ENCODE results near the gene SPATS2. TPM values are rescaled to one million over a fixed set of nuclear protein-coding genes. Genes with fewer than 3 reads are reported as not detected.

The SPATS2 gene
- total RNA-seq, 2 experiments from 2014 or later: 6.1 to 6.4 TPM

DNA sequence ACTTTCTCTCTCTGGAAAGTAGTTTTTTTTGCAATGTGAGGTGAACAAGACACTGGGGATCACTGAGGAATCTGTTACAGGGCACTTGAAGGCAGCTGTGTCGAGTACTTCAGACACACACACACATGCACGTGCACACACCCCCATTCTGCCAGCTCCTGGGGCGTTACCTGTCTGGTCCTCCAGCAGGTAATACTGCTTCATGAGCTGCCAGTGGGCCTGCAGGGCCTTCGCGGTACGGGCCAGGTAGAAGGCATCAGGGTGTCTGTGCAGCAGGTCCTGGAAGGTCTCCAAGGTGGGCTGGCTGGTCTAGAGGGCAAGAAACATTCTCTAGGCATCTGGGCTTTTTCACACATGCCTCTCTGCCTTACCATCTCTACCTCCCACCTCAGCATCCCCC is 195.6 kb downstream of the SPATS2 start:
- no peaks in the 10 kb centered on the region for H3K9me3 Mint-ChIP-seq
- peaks cover 77% of the 10 kb centered on the region for H3K36me3 Mint-ChIP-seq (ENCODE audit: low read depth)
- peaks cover 49% of the 10 kb centered on the region for H3K4me1 Mint-ChIP-seq (ENCODE audit: low read depth)
- no peaks in the 10 kb centered on the region for H3K27me3 Mint-ChIP-seq
- ATAC-seq (ENCODE audit: poor library complexity): no peak
- no peak for DNase-seq
- TF ChIP-seq, protein P1, sequence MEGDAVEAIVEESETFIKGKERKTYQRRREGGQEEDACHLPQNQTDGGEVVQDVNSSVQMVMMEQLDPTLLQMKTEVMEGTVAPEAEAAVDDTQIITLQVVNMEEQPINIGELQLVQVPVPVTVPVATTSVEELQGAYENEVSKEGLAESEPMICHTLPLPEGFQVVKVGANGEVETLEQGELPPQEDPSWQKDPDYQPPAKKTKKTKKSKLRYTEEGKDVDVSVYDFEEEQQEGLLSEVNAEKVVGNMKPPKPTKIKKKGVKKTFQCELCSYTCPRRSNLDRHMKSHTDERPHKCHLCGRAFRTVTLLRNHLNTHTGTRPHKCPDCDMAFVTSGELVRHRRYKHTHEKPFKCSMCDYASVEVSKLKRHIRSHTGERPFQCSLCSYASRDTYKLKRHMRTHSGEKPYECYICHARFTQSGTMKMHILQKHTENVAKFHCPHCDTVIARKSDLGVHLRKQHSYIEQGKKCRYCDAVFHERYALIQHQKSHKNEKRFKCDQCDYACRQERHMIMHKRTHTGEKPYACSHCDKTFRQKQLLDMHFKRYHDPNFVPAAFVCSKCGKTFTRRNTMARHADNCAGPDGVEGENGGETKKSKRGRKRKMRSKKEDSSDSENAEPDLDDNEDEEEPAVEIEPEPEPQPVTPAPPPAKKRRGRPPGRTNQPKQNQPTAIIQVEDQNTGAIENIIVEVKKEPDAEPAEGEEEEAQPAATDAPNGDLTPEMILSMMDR (IDR thresholded peaks at IDR 0.05): no peak
- no peak overlapping the region for H3K27ac ChIP-seq (ENCODE audit: low read depth in 1 of 2, low read length in 2 of 2)
- H3K27ac Mint-ChIP-seq: no peak overlapping the region
- H3K4me3 Mint-ChIP-seq: peak overlapping the region; percentile 5
- no peaks in the 10 kb centered on the region for H3K9me3 ChIP-seq (ENCODE audit: control insufficient read depth in 1 of 2, insufficient read depth in 1 of 2, low read length in 2 of 2)
- ChIA-PET CTCF (interaction anchor here (1.0 kb wide), 1 partner anchor 61 kb away, joined by 3 read pairs; the partner anchor contains the start of gene PRPF40B), POLR2A (interaction anchor here (0.9 to 1.2 kb wide), 2 partner anchors 8 to 196 kb away, joined by 3 to 4 read pairs; partner anchors contain the start of gene SPATS2)
- peaks cover 38% of the 10 kb centered on the region for H3K4me1 ChIP-seq (ENCODE audit: insufficient read depth, low read length)
- no peak overlapping the region for H3K4me3 ChIP-seq (ENCODE audit: low read length)
- H3K36me3 ChIP-seq (ENCODE audit: insufficient read depth, low read length): peaks cover 79% of the 10 kb centered on the region
- intact Hi-C loops (cut with DNase I, micrococcal nuclease): no loop called here
- no peaks in the 10 kb centered on the region for H3K27me3 ChIP-seq (ENCODE audit: control insufficient read depth in 1 of 2, insufficient read depth in 2 of 2, low read length in 2 of 2)

DNA sequence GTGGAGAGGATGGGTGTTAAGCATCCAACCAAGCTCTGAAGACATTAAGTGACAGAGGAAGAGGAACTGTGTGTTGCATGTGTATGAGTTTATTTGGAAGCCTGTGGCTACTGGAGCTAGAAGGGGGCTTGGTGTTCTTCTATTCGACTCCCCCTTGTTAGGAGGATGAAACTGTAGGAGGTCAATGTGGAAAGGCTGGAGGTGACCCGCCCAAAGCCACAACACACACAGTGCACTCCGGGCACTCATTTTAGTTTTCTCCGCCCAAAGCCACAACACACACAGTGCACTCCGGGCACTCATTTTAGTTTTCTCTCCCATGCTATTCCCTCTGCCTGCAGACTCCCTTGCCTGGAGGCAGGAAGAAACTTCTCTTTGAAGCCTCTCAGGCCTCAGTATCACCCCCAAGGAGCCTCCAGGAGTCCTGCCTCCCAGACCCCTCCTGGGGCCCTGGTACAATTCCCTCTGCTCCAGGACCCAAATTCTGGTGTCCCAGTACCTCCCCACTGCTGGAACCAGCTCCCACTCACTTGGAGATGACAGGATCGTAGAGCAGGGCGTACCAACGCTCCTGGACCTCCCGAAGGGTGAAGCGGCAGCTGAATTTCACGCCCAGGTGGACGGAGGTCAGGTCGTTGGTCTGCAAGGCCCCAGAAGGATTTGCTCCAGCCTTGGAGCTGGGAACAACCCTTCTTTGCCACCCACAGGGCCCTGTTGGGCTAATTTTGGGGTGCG is 196.9 kb downstream of the SPATS2 start:
- CTCF ChIA-PET: no interaction called here
- Mint-ChIP-seq H3K36me3 (ENCODE audit: low read depth) (peaks cover 78% of the 10 kb centered on the region), H3K27me3 (no peaks in the 10 kb centered on the region), H3K9me3 (no peaks in the 10 kb centered on the region), H3K4me1 (ENCODE audit: low read depth) (peaks cover 61% of the 10 kb centered on the region), H3K27ac (peak overlapping the region; percentile 63), H3K4me3 (peak overlapping the region; percentile 42)
- H3K4me1 ChIP-seq (ENCODE audit: insufficient read depth, low read length): peaks cover 46% of the 10 kb centered on the region
- H3K4me3 ChIP-seq (ENCODE audit: low read length): no peak overlapping the region
- DNase-seq (no peak), ATAC-seq (ENCODE audit: poor library complexity) (no peak)
- H3K27ac ChIP-seq (ENCODE audit: low read depth in 1 of 2, low read length in 2 of 2): no peak overlapping the region
- intact Hi-C loops (cut with DNase I, micrococcal nuclease): no loop called here
- TF ChIP-seq, protein P1 (IDR thresholded peaks at IDR 0.05): no peak
- no peaks in the 10 kb centered on the region for H3K9me3 ChIP-seq (ENCODE audit: control insufficient read depth in 1 of 2, insufficient read depth in 1 of 2, low read length in 2 of 2)
- peaks cover 67% of the 10 kb centered on the region for H3K36me3 ChIP-seq (ENCODE audit: insufficient read depth, low read length)
- POLR2A ChIA-PET: interaction anchor here (1.2 to 1.5 kb wide), 2 partner anchors 10 to 177 kb away, joined by 3 to 5 read pairs; partner anchors contain the start of gene TMBIM6
- no peaks in the 10 kb centered on the region for H3K27me3 ChIP-seq (ENCODE audit: control insufficient read depth in 1 of 2, insufficient read depth in 2 of 2, low read length in 2 of 2)

DNA sequence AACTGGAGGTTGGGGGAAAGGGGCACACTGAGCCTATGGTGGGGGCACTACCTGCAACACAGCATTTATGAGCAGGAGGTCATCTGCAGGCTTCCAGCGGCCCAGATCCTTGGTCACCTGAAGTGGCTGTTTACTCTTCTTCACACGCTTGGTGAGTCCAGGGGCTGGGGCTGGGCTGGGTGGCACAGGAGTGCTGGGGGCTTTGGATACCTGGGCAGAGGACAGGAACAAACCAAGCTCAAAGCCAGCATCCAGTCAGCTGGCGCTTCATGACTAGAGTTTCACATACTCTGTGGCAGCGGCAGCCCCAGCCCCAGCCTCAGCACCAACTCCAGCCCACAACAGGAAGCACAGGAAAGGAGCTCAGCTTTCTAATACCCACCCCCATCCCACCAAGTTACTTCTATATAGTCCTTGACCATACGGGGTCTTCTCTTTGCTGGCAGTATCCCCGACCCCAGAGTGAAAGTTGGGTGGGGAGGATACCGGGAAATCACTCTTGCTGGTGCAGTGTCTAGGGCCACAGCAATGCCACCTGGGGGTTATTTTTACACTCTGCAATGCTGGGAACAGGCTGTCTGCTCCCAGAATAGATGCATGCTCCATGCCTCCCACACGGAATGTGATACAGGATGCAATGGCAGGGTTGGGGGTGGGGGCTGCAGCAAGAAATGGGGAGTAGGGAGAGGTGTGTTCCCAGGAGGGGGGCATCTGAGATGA is 197.6 kb downstream of the SPATS2 start:
- peak in 1 of 14 experiments; percentile 19 for DNase-seq
- peaks cover 71% of the 10 kb centered on the region for H3K36me3 Mint-ChIP-seq (ENCODE audit: low read depth)
- ATAC-seq (ENCODE audit: poor library complexity): no peak

More for the DNA sequence above, 197.6 kb downstream of the SPATS2 start:
- peak overlapping the region in 1 of 2 donors; percentile 13 for H3K27ac ChIP-seq (ENCODE audit: low read depth in 1 of 2, low read length in 2 of 2)
- H3K4me1 ChIP-seq (ENCODE audit: insufficient read depth, low read length): peaks cover 49% of the 10 kb centered on the region
- CTCF ChIA-PET: no interaction called here
- Mint-ChIP-seq H3K27ac (peak overlapping the region; percentile 63), H3K27me3 (no peaks in the 10 kb centered on the region), H3K9me3 (no peaks in the 10 kb centered on the region), H3K4me3 (peak overlapping the region; percentile 60), H3K4me1 (ENCODE audit: low read depth) (peaks cover 61% of the 10 kb centered on the region)
- H3K4me3 ChIP-seq (ENCODE audit: low read length): no peak overlapping the region
- intact Hi-C loops (cut with DNase I, micrococcal nuclease): loop anchor here (1.0 to 5.0 kb wide), 2 partner anchors 24 to 177 kb away; partner anchors contain the start of gene TMBIM6 (in 1 of the 2)
- TF ChIP-seq, protein P1 (IDR thresholded peaks at IDR 0.05): no peak
- H3K9me3 ChIP-seq (ENCODE audit: control insufficient read depth in 1 of 2, insufficient read depth in 1 of 2, low read length in 2 of 2): no peaks in the 10 kb centered on the region
- no peaks in the 10 kb centered on the region for H3K27me3 ChIP-seq (ENCODE audit: control insufficient read depth in 1 of 2, insufficient read depth in 2 of 2, low read length in 2 of 2)
- POLR2A ChIA-PET: interaction anchor here (1.2 to 1.5 kb wide), 2 partner anchors 11 to 177 kb away, joined by 3 to 5 read pairs; partner anchors contain the start of gene TMBIM6
- H3K36me3 ChIP-seq (ENCODE audit: insufficient read depth, low read length): peaks cover 60% of the 10 kb centered on the region

Measured in CD4-positive, alpha-beta T cell (primary cell).